Tibial nerve (tissue), 4 donors: ENCODE data around the gene KCTD12. TPM values are rescaled to one million over a fixed set of nuclear protein-coding genes. Genes with fewer than 3 reads are reported as not detected.

Source experiments
- DNase-seq, 2 donors: peaks; one replicate each; pipeline ENCODE4 v3.0.0-alpha.2; 2019; ENCODE audit warnings: low spot score in 2 of 2
- H3K27ac ChIP-seq, 4 donors: fragments of 200-600 bp; sonication (generic) in 3 of 4; one replicate each; pipeline ENCODE4 v1.5.1; 2017 to 2019; ENCODE audit warnings: mild to moderate bottlenecking in 1 of 4
- H3K27me3 ChIP-seq, 2 donors: fragments of 200-600 bp; sonication (generic) in 1 of 2; one replicate each; pipeline versions ENCODE4 v1.5.1 to v1.6.0; 2017 to 2019
- H3K36me3 ChIP-seq, 3 donors: fragments of 200-600 bp; sonication (generic); one replicate each; pipeline ENCODE4 v1.5.1; 2018 to 2019
- H3K4me1 ChIP-seq, 4 donors: fragments of 200-600 bp; sonication (generic) in 3 of 4; one replicate each; pipeline ENCODE4 v1.5.1; 2017 to 2019
- H3K4me3 ChIP-seq, 4 donors: fragments of 200-600 bp; sonication (generic) in 3 of 4; one replicate each; pipeline ENCODE4 v1.5.1; 2017 to 2019; ENCODE audit warnings: mild to moderate bottlenecking in 1 of 4, moderate library complexity in 1 of 4
- H3K9me3 ChIP-seq, 4 donors: fragments of 200-600 bp; sonication (generic) in 3 of 4; one replicate each; pipeline ENCODE4 v1.5.1; 2017 to 2019
- EP300 ChIP-seq, 2 donors: sonication (generic); formaldehyde crosslinking; IDR thresholded peaks; one replicate each; pipeline ENCODE4 v1.6.1; 2017; ENCODE audit warnings: antibody characterized with exemption in 2 of 2, mild to moderate bottlenecking in 1 of 2
- POLR2A ChIP-seq, 2 donors: fragments of 450-650 bp; IDR thresholded peaks; one replicate each; pipeline ENCODE4 v1.6.1; 2017; ENCODE audit warnings: antibody characterized with exemption in 2 of 2, mild to moderate bottlenecking in 2 of 2, moderate library complexity in 2 of 2
- WGBS, 2 donors: methylation state at CpG; one replicate each; pipeline ENCODE4 v1.1.5; 2018; 5-methylcytosine and 5-hydroxymethylcytosine counted together
- total RNA-seq, 4 donors: library from RNA; depleted of rRNA; stranded (reverse); fragments of >200 nt; gene quantifications; one replicate each; pipeline ENCODE4 v1.1.0, GENCODE V29; 2016
- TF ChIP-seq, protein P1 (sequence below), 5 experiments: fragments of 200-600 bp in 3 of 5; fragments of 450-650 bp in 2 of 5; sonication (generic) in 3 of 5; IDR thresholded peaks; one replicate each; pipeline ENCODE4 v1.5.1; 2016 to 2019; ENCODE audit warnings: antibody characterized with exemption in 5 of 5, mild to moderate bottlenecking in 3 of 5, moderate library complexity in 2 of 5

KCTD12 gene
- total RNA-seq, 4 donors from 2014 or later = 126 to 217 (median 159) TPM

DNA sequence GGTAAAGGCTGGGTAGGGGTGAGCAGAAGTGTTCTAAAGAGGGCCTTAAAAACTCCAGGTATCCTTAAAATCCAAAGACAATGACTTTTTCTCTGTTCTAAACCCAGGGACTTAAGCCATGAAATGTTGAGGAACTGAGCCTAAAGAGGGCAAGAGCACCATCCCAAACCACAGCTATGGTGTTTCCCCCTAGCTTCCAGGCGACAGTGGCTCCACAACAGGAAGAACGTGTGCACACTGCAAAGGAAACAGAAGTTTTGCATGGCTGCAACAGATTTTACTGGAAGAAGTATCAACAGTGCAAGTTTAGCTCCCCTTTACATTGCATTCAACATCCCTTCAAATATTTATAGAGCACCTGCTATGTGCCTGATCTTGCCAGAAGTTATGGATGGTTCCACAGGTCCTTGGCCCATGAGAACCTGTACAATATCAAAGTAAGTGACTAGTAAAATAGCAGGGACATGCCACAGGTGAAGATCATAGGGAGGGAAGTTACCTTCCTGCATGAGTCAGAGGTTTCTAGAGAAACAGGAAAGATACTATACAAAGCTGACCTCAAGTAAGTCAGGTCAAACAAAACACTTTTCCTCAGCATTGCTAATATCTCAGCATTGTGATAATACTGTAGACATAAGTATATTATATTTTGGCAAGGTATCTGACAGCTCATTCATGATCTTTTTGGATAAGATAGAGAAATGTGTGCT lies 8.4 kb upstream of the KCTD12 start:
- WGBS, 2 donors = 49 to 60% methylated on average over 2 of the region's 2 CpGs
- Histone ChIP-seq H3K27me3 (no peaks in the 10 kb centered on the region), H3K4me3 (no peak overlapping the region), H3K9me3 (peaks cover 0 to 16% (median 0%) of the 10 kb centered on the region in 4 donors), H3K4me1 (no peaks in the 10 kb centered on the region), H3K27ac (no peak overlapping the region), H3K36me3 (no peaks in the 10 kb centered on the region)
- DNase-seq = no peak
- TF ChIP-seq EP300 (IDR thresholded peaks at IDR 0.05) (no peak), POLR2A (IDR thresholded peaks at IDR 0.05) (no peak)
- TF ChIP-seq, protein P1, sequence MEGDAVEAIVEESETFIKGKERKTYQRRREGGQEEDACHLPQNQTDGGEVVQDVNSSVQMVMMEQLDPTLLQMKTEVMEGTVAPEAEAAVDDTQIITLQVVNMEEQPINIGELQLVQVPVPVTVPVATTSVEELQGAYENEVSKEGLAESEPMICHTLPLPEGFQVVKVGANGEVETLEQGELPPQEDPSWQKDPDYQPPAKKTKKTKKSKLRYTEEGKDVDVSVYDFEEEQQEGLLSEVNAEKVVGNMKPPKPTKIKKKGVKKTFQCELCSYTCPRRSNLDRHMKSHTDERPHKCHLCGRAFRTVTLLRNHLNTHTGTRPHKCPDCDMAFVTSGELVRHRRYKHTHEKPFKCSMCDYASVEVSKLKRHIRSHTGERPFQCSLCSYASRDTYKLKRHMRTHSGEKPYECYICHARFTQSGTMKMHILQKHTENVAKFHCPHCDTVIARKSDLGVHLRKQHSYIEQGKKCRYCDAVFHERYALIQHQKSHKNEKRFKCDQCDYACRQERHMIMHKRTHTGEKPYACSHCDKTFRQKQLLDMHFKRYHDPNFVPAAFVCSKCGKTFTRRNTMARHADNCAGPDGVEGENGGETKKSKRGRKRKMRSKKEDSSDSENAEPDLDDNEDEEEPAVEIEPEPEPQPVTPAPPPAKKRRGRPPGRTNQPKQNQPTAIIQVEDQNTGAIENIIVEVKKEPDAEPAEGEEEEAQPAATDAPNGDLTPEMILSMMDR (IDR thresholded peaks at IDR 0.05) = no peak

DNA sequence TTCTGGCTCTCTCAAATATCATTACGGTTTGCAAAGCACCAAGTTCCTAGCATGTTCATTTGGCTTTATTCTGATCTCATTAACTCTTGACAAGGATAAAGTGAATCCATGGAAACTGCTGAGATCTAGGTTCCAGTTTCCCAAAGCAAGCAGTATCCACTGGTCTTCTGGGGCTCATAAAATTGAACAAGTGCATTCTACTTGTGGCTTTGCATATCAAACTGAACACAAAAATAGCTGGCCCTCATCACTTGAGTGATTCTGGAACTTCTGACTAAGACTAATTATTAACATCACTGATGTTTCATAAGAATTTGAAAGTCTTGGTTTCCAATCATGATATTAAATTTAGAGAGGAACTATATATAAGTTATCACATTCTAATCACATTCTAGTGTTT lies 6.3 kb upstream of the KCTD12 start:
- WGBS, 2 donors = 32 to 38% methylated on average over 1 of the region's 1 CpG
- Histone ChIP-seq H3K27me3 (no peaks in the 10 kb centered on the region), H3K9me3 (no peaks in the 10 kb centered on the region), H3K27ac (no peak overlapping the region), H3K4me3 (no peak overlapping the region), H3K36me3 (no peaks in the 10 kb centered on the region), H3K4me1 (peaks cover 0 to 8% (median 2%) of the 10 kb centered on the region in 4 donors)
- DNase-seq = no peak
- TF ChIP-seq POLR2A (IDR thresholded peaks at IDR 0.05) = no peak

DNA sequence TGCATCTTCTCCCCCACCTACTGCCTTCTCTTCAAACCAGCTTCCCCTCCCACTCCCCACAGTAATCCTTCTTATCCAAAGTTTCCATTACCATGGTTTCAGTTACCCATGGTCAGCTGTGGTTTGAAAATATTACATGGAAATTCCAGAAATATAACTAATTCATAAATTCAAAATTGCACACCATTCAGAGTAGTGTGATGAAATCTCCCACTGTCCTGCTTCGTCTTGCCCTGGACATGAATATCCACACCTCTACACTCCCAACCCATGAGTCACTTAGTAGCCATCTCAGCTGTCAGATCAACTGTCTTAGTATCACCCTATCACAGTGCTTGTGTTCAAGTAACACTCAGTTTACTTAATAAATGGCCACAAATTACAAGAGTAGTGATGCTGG lies 3.8 kb upstream of the KCTD12 start:
- WGBS, 2 donors = 72 to 81% methylated on average over 1 of the region's 1 CpG

DNA sequence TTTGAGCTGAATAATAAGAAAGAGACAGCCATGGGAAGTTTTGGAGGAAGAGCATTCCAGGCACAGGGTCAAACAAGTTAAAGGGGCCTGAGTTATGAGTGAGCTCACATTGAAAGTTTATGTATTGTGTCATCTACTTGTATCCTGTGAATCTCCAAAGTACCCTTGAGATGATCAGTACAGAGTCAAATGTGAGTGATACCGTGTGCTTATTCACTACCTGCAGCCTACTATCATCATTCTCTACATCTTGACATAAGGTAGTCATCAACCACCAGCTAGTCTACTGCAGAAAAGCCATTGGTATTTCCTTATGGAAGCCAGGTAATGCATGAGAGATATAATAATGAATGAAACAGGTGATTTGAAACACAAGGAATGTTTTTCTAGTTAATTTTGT lies 3.0 kb upstream of the KCTD12 start:
- no peaks in the 10 kb centered on the region for H3K9me3 ChIP-seq
- no peak for DNase-seq
- TF ChIP-seq, protein P1 (IDR thresholded peaks at IDR 0.05) = no peak
- TF ChIP-seq POLR2A (IDR thresholded peaks at IDR 0.05) = no peak
- no peak for TF ChIP-seq EP300 (IDR thresholded peaks at IDR 0.05)
- H3K4me3 ChIP-seq = no peak overlapping the region
- WGBS, 2 donors = 92 to 95% methylated on average over 1 of the region's 1 CpG
- peaks cover 0 to 20% (median 6%) of the 10 kb centered on the region in 4 donors for H3K4me1 ChIP-seq
- no peaks in the 10 kb centered on the region for H3K36me3 ChIP-seq
- H3K27ac ChIP-seq = peak overlapping the region in 1 of 4 donors; percentile 98
- no peaks in the 10 kb centered on the region for H3K27me3 ChIP-seq

More for the DNA sequence above, 3.8 kb upstream of the KCTD12 start:
- H3K9me3 ChIP-seq = no peaks in the 10 kb centered on the region
- no peak for DNase-seq
- no peaks in the 10 kb centered on the region for H3K36me3 ChIP-seq
- peaks cover 0 to 14% (median 6%) of the 10 kb centered on the region in 4 donors for H3K4me1 ChIP-seq
- TF ChIP-seq EP300 (IDR thresholded peaks at IDR 0.05) (no peak), POLR2A (IDR thresholded peaks at IDR 0.05) (no peak)
- TF ChIP-seq, protein P1 (IDR thresholded peaks at IDR 0.05) = no peak
- H3K4me3 ChIP-seq = no peak overlapping the region
- H3K27ac ChIP-seq = no peak overlapping the region
- no peaks in the 10 kb centered on the region for H3K27me3 ChIP-seq

DNA sequence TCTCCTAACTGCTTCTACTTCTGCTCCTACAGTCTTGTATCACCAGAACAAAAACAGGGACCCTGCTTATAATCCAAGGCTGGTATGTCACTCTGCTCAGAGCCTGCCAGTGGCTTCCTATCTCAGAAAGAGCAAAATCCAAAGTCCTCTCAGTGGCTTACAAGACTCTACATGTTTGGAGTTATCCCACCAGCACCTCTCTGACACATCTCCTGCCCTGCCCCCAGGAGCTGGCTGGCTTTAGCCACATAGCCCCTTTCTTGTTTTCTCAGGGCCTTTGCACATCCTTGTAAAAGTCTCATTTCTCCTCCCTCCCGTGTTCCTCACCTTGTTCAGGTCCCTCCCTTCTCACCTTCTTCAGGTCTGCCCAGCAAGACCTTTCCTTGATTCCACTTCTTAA lies 2.2 kb upstream of the KCTD12 start:
- Histone ChIP-seq H3K4me1 (peaks cover 0 to 29% (median 6%) of the 10 kb centered on the region in 4 donors), H3K9me3 (no peaks in the 10 kb centered on the region), H3K36me3 (no peaks in the 10 kb centered on the region), H3K27me3 (no peaks in the 10 kb centered on the region), H3K4me3 (no peak overlapping the region), H3K27ac (peak overlapping the region in 2 of 4 donors; percentile 98)
- DNase-seq = no peak
- 80 to 95% methylated on average over 1 of the region's 1 CpG for WGBS, 2 donors
- TF ChIP-seq EP300 (IDR thresholded peaks at IDR 0.05) (no peak), POLR2A (IDR thresholded peaks at IDR 0.05) (no peak)
- TF ChIP-seq, protein P1 (IDR thresholded peaks at IDR 0.05) = no peak
